H9 (cell line): ENCODE data around the gene CYP2C19. TPM values are rescaled to one million over a fixed set of nuclear protein-coding genes. Genes with fewer than 3 reads are reported as not detected.
"Not testable (repeated sequence)": the region's sequence is repeated elsewhere in the genome, so short reads cannot be mapped to it uniquely, and the experiment has no call there.

Source experiments
- DNase-seq: peaks from one replicate; pipeline ENCODE4 v3.0.0-alpha.2; 2017
- H2AFZ ChIP-seq: one replicate; pipeline ENCODE4 v1.6.1; 2013; ENCODE audit warnings: mild to moderate bottlenecking, low read length, control low read depth, moderate library complexity
- H2AK5ac ChIP-seq: 2 replicates; pipeline ENCODE4 v1.6.1; 2013; ENCODE audit warnings: low read length, control low read depth, mixed read lengths; ENCODE audit not compliant: insufficient read length
- H2BK120ac ChIP-seq: one replicate; pipeline ENCODE4 v1.6.1; 2013; ENCODE audit warnings: low read depth, mild to moderate bottlenecking, low read length, control low read depth, inconsistent platforms; ENCODE audit not compliant: poor library complexity, severe bottlenecking
- H2BK12ac ChIP-seq: 2 replicates; pipeline ENCODE4 v1.6.1; 2013; ENCODE audit warnings: low read length, control low read depth, mixed read lengths, low read depth; ENCODE audit not compliant: insufficient read length
- H2BK15ac ChIP-seq: 2 replicates; pipeline ENCODE4 v1.6.1; 2013; ENCODE audit warnings: low read depth, low read length, control low read depth
- H2BK20ac ChIP-seq: one replicate; pipeline ENCODE4 v1.6.1; 2013; ENCODE audit warnings: low read depth, mild to moderate bottlenecking, low read length, control low read depth, inconsistent platforms; ENCODE audit not compliant: poor library complexity, severe bottlenecking
- H2BK5ac ChIP-seq: 2 replicates; pipeline ENCODE4 v1.6.1; 2013; ENCODE audit warnings: low read length, control low read depth, mixed read lengths; ENCODE audit not compliant: insufficient read length
- H3K14ac ChIP-seq: 2 replicates; pipeline ENCODE4 v1.6.1; 2013; ENCODE audit warnings: low read length, control low read depth; ENCODE audit not compliant: insufficient read depth
- H3K18ac ChIP-seq: 2 replicates; pipeline ENCODE4 v1.6.1; 2013; ENCODE audit warnings: low read depth, mild to moderate bottlenecking, mixed read lengths, low read length, control low read depth; ENCODE audit not compliant: insufficient read length
- H3K23ac ChIP-seq: 2 replicates; pipeline ENCODE4 v1.6.1; 2013; ENCODE audit warnings: low read length, control low read depth, mixed read lengths, low read depth; ENCODE audit not compliant: insufficient read length
- H3K23me2 ChIP-seq: 2 replicates; pipeline ENCODE4 v1.6.1; 2013; ENCODE audit warnings: low read depth, mild to moderate bottlenecking, mixed read lengths, low read length, control low read depth; ENCODE audit not compliant: insufficient read length, poor library complexity, severe bottlenecking
- H3K27ac ChIP-seq: 2 replicates; pipeline ENCODE4 v1.5.1; 2013; ENCODE audit warnings: low read length, control low read depth, mixed read lengths, low read depth; ENCODE audit not compliant: insufficient read length
- H3K27me3 ChIP-seq: 2 replicates; pipeline ENCODE4 v1.6.1; 2013; ENCODE audit warnings: low read length, control low read depth, inconsistent platforms; ENCODE audit not compliant: insufficient read depth
- H3K4ac ChIP-seq: 2 replicates; pipeline ENCODE4 v1.6.1; 2013; ENCODE audit warnings: low read depth, mild to moderate bottlenecking, control low read depth, inconsistent platforms, low read length, moderate library complexity
- H3K4me1 ChIP-seq: 2 replicates; pipeline ENCODE4 v1.6.1; 2013; ENCODE audit warnings: low read length, control low read depth, inconsistent platforms; ENCODE audit not compliant: insufficient read depth
- H3K4me2 ChIP-seq: 2 replicates; pipeline ENCODE4 v1.6.1; 2013; ENCODE audit warnings: low read length, control low read depth, mixed read lengths; ENCODE audit not compliant: insufficient read length, insufficient read depth
- H3K56ac ChIP-seq: 2 replicates; pipeline ENCODE4 v1.6.1; 2013; ENCODE audit warnings: low read depth, mild to moderate bottlenecking, mixed read lengths, low read length, control low read depth; ENCODE audit not compliant: insufficient read length
- H3K79me1 ChIP-seq: 2 replicates; pipeline ENCODE4 v1.6.1; 2013; ENCODE audit warnings: low read depth, mild to moderate bottlenecking, moderate library complexity, low read length, control low read depth, inconsistent platforms; ENCODE audit not compliant: insufficient read depth, poor library complexity, severe bottlenecking
- H3K79me2 ChIP-seq: 2 replicates; pipeline ENCODE4 v1.6.1; 2013; ENCODE audit warnings: low read length, control low read depth, inconsistent platforms; ENCODE audit not compliant: insufficient read depth
- H3K9ac ChIP-seq: 2 replicates; pipeline ENCODE4 v1.6.1; 2013; ENCODE audit warnings: low read length, control low read depth, mixed read lengths; ENCODE audit not compliant: insufficient read length; ENCODE audit errors: extremely low read depth
- H3K9me3 ChIP-seq: one replicate; pipeline ENCODE4 v1.6.1; 2013; ENCODE audit warnings: low read depth, low read length, inconsistent platforms; ENCODE audit not compliant: control insufficient read depth
- H3T11ph ChIP-seq: one replicate; pipeline ENCODE4 v1.6.1; 2013; ENCODE audit warnings: mild to moderate bottlenecking, low read length, control low read depth, inconsistent platforms
- H4K20me1 ChIP-seq: one replicate; pipeline ENCODE4 v1.6.1; 2013; ENCODE audit not compliant: control insufficient read depth, insufficient read length, insufficient read depth
- H4K5ac ChIP-seq: 2 replicates; pipeline ENCODE4 v1.6.1; 2013; ENCODE audit warnings: low read depth, mild to moderate bottlenecking, mixed read lengths, low read length, control low read depth; ENCODE audit not compliant: insufficient read length
- H4K8ac ChIP-seq: replicated peaks from 2 replicates; pipeline ENCODE4 v1.6.1; 2013; ENCODE audit warnings: low read length, control low read depth, mixed read lengths, low read depth; ENCODE audit not compliant: insufficient read length
- H4K91ac ChIP-seq: 2 replicates; pipeline ENCODE4 v1.6.1; 2013; ENCODE audit warnings: low read depth, mild to moderate bottlenecking, moderate library complexity, mixed read lengths, low read length, control low read depth; ENCODE audit not compliant: insufficient read length
- H3K27ac Mint-ChIP-seq, 3 experiments: 2 replicates in 2 of 3; 3 replicates in 1 of 3; pipeline ENCODE4 v1.8.0; 2020 to 2021; ENCODE audit warnings: mixed read lengths in 3 of 3, mild to moderate bottlenecking in 1 of 3, moderate library complexity in 1 of 3
- H3K27me3 Mint-ChIP-seq: 2 replicates; pipeline ENCODE4 v1.8.0; 2021; ENCODE audit warnings: low read depth, mild to moderate bottlenecking, moderate library complexity, mixed read lengths
- H3K36me3 Mint-ChIP-seq, 3 experiments: 2 replicates in 2 of 3; 3 replicates in 1 of 3; pipeline ENCODE4 v1.8.0; 2020 to 2021; ENCODE audit warnings: low read depth in 3 of 3, mixed read lengths in 3 of 3; ENCODE audit not compliant: insufficient read depth in 1 of 3
- H3K4me1 Mint-ChIP-seq, 2 experiments: 2 replicates each; pipeline ENCODE4 v1.8.0; 2020; ENCODE audit warnings: mixed read lengths in 2 of 2
- H3K4me3 Mint-ChIP-seq, 2 experiments: 2 replicates in 1 of 2; 3 replicates in 1 of 2; pipeline ENCODE4 v1.8.0; 2020 to 2021; ENCODE audit warnings: mild to moderate bottlenecking in 2 of 2, mixed read lengths in 2 of 2, moderate library complexity in 1 of 2
- H3K9me3 Mint-ChIP-seq, 2 experiments: 2 replicates in 1 of 2; 3 replicates in 1 of 2; pipeline ENCODE4 v1.8.0; 2020; ENCODE audit warnings: mild to moderate bottlenecking in 2 of 2, mixed read lengths in 2 of 2, moderate library complexity in 1 of 2
- CTCF ChIP-seq: fragments of 200-600 bp; sonication (generic); conservative IDR thresholded peaks from 3 replicates; pipeline ENCODE4 v1.8.0; 2021; ENCODE audit warnings: antibody characterized with exemption, mild to moderate bottlenecking
- WGBS: extraction: QIAGEN DNeasy Blood & Tissue Kit; methylation state at CpG from one replicate; pipeline ENCODE4 v1.1.7; 2013; ENCODE audit warnings: missing lambda C conversion rate, low lambda C conversion rate, mixed read lengths; ENCODE audit not compliant: insufficient read length; ENCODE audit errors: extremely low coverage; 5-methylcytosine and 5-hydroxymethylcytosine counted together
- total RNA-seq: library from RNA; stranded (reverse); gene quantifications from 2 replicates; pipeline ENCODE4 v1.2.1, GENCODE V29; 2021

Gene CYP2C19
- total RNA-seq, 1 experiment from 2014 or later = not detected

GRCh38 chr10:94803307-94803706 lies 40.8 kb downstream of the CYP2C19 start:
- Histone ChIP-seq H4K91ac (no peak overlapping the region), H4K20me1 (no peaks in the 10 kb centered on the region), H2AFZ (no peak overlapping the region), H3T11ph (no peak overlapping the region), H2AK5ac (no peak overlapping the region), H2BK5ac (no peak overlapping the region), H3K56ac (no peak overlapping the region), H3K9ac (no peak overlapping the region), H4K8ac (no peak overlapping the region), H3K27me3 (no peaks in the 10 kb centered on the region), H4K5ac (no peak overlapping the region), H2BK120ac (no peak overlapping the region), H3K14ac (no peak overlapping the region), H3K4ac (no peak overlapping the region), H3K18ac (no peak overlapping the region), H2BK15ac (no peak overlapping the region), H2BK20ac (no peak overlapping the region), H3K4me2 (no peak overlapping the region), H3K4me1 (no peaks in the 10 kb centered on the region), H3K79me1 (no peaks in the 10 kb centered on the region), H2BK12ac (no peak overlapping the region), H3K9me3 (no peaks in the 10 kb centered on the region), H3K79me2 (no peaks in the 10 kb centered on the region), H3K23me2 (no peaks in the 10 kb centered on the region), H3K27ac (no peak overlapping the region), H3K23ac (no peak overlapping the region)
- Mint-ChIP-seq H3K9me3 (peaks cover 16 to 25% of the 10 kb centered on the region in 2 experiments; a peak in 3 of 5 replicates), H3K27me3 (peaks cover 2% of the 10 kb centered on the region; the same call in 1 of the 2 replicates), H3K36me3 (peaks cover 0 to 5% (median 4%) of the 10 kb centered on the region in 3 experiments; a peak in 3 of 7 replicates), H3K4me1 (peaks cover 7% of the 10 kb centered on the region in 2 experiments), H3K27ac (peak overlapping the region in 1 of 3 experiments; percentile 51; a peak in 1 of 7 replicates), H3K4me3 (no peak overlapping the region)
- peak; percentile 24 for DNase-seq
- no CpG with 5 or more reads among the region's 1 CpG for WGBS
- no peak for TF ChIP-seq CTCF

GRCh38 chr10:94830025-94830424 lies 67.5 kb downstream of the CYP2C19 start:
- H3K9ac ChIP-seq, H2BK20ac ChIP-seq, H3K27me3 ChIP-seq, H3K9me3 ChIP-seq, DNase-seq, H2AK5ac ChIP-seq, H4K91ac ChIP-seq, H4K5ac ChIP-seq, H2BK5ac ChIP-seq, H2AFZ ChIP-seq, H2BK120ac ChIP-seq, H4K8ac ChIP-seq, H3K79me1 ChIP-seq, H2BK12ac ChIP-seq, H3T11ph ChIP-seq, H3K23me2 ChIP-seq, H3K79me2 ChIP-seq, H3K4me2 ChIP-seq, H3K4me1 ChIP-seq, H3K56ac ChIP-seq, H3K18ac ChIP-seq, H3K4me3 Mint-ChIP-seq, H2BK15ac ChIP-seq, H3K23ac ChIP-seq, H3K27ac ChIP-seq, H3K14ac ChIP-seq, H3K4me1 Mint-ChIP-seq, H4K20me1 ChIP-seq, H3K4ac ChIP-seq, H3K27me3 Mint-ChIP-seq: not testable (repeated sequence)
- no CpG with 5 or more reads among the region's 13 CpGs for WGBS
- H3K27ac Mint-ChIP-seq = peak overlapping the region in 1 of 3 experiments; percentile 91; a peak in 1 of 7 replicates
- H3K9me3 Mint-ChIP-seq = peaks cover 27 to 29% of the 10 kb centered on the region in 2 experiments
- peaks cover 0 to 12% (median 7%) of the 10 kb centered on the region in 3 experiments; a peak in 5 of 7 replicates for H3K36me3 Mint-ChIP-seq
